Epithelial cell of esophagus (primary cell): ENCODE data around the gene C10orf53.

Source experiments
- DNase-seq: peaks from one replicate; pipeline ENCODE4 v3.0.0; 2010; ENCODE audit warnings: low read depth
- H3K4me3 ChIP-seq: 2 replicates; pipeline ENCODE4 v1.5.1; 2011; ENCODE audit warnings: mild to moderate bottlenecking, low read length, control low read depth
- CTCF ChIP-seq: IDR thresholded peaks from 2 replicates; pipeline ENCODE4 v1.5.1; 2011; ENCODE audit warnings: low read depth, mild to moderate bottlenecking, low read length, control low read depth, inconsistent platforms; ENCODE audit not compliant: insufficient read depth; ENCODE audit errors: missing control alignments

Gene C10orf53

GRCh38 chr10:49643241-49644034 lies 36.0 kb upstream of the C10orf53 start:
- DNase-seq = no peak
- H3K4me3 ChIP-seq = no peak overlapping the region

GRCh38 chr10:49644035-49644646 lies 35.3 kb upstream of the C10orf53 start:
- TF ChIP-seq CTCF = no peak
- no peak for DNase-seq
- H3K4me3 ChIP-seq = no peak overlapping the region

More at GRCh38 chr10:49643241-49644034, 36.0 kb upstream of the C10orf53 start:
- TF ChIP-seq CTCF = no peak

- H3K4me3 ChIP-seq = no peak overlapping the region
- TF ChIP-seq CTCF = no peak
- no peak for DNase-seq
Observed at GRCh38 chr10:49645417-49645816, 34.0 kb upstream of the C10orf53 start.

DNA sequence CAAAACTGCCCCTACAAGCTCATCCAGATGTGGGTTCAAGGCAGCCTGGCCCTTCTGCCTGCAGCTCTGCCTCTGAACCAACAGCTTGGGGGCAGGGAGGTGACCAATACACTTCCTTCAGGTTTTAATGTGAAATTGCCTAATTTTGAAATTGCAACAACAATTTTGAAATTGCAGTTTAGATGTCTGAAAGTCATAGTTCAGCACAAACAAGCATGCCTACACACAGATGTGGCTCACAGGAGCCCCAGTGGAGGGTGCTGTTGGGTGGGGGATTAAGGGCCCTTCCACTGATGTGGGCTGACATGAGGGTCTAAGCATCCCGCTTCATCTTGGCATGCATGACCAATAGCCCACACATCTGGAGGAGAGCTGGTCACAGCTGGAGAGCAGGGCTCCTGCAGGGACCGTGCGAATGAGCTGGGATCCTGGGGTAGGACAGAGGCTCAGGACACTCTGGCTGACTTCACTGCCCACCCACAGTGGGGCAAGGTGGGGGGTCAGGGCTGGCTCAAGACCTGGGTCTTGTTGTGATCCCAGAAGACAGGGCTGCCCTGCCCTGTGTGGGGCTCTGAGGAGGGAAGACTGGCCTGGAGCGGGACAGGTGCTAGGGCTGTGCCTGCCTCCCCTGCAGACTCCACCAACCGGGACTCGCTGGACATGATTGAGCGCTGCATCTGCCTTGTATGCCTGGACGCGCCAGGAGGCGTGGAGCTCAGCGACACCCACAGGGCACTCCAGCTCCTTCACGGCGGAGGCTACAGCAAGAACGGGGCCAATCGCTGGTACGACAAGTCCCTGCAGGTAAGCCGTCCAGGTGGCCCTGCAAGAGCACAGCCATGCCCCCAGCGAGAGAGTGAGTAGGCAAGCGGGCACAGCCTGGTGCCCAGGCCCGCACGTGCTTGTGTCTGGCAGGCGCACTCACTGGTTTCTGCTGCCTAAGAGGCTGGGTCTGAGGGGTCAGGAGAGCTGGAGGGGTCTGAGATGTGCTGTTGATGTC lies 33.3 kb upstream of the C10orf53 start:
- H3K4me3 ChIP-seq = no peak overlapping the region
- DNase-seq = no peak
- no peak for TF ChIP-seq CTCF

- no peak for TF ChIP-seq CTCF
- DNase-seq = no peak
- H3K4me3 ChIP-seq = no peak overlapping the region
Observed at GRCh38 chr10:49647554-49647953, 31.9 kb upstream of the C10orf53 start.

DNA sequence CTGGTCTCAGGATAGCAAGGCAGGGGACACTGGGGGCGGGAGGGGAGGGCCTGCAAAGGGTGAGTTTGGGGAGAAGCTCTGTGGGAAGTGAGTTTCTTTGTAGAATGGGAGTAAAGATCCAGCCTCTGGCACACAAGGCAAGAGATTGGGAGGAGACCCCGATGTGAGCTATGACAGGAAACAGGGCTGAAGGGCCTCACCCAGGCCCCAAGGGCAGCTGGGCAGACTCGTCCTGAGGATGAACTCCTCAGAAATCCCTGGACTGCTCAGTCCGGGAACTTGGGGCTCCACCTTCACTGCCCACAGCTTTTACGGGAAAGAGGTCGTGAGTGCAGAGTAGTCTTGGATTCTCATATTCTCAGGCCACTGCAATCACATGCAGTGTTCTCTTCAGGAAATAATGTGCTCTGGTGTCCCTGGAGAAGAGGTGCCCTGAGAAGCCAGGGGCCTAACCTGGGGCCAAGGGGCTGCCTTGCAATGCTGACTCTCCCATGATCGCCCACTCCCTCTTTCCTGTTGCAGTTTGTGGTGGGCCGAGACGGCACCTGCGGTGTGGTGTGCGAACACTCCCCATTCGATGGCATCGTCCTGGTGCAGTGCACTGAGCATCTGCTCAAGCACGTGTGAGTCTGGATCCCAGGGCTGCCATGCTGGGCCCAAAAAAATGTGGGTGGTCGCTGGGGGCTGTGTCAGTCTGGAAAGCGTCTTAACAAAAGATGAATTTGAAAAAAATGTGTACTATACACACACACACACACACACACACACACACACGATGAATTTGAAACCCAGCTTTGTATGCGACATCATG lies 31.3 kb upstream of the C10orf53 start:
- no peak for DNase-seq
- H3K4me3 ChIP-seq = no peak overlapping the region
- no peak for TF ChIP-seq CTCF
